T-helper 2 cell (primary cell): ENCODE data around the gene MALAT1.
"Not testable (repeated sequence)": the region's sequence is repeated elsewhere in the genome, so short reads cannot be mapped to it uniquely, and the experiment has no call there.

Experiments used
- DNase-seq, 5 experiments: peaks; one replicate each; pipeline versions ENCODE4 v3.0.0 to v3.0.0-alpha.2; 2012 to 2022
- total RNA-seq, 2 donors: gene quantifications; one replicate each; lab custom pipeline; 2026; lab: John Stamatoyannopoulos, UW

The MALAT1 gene
- total RNA-seq: 13,866 to 17,434 reads per million in 2 donors

DNA sequence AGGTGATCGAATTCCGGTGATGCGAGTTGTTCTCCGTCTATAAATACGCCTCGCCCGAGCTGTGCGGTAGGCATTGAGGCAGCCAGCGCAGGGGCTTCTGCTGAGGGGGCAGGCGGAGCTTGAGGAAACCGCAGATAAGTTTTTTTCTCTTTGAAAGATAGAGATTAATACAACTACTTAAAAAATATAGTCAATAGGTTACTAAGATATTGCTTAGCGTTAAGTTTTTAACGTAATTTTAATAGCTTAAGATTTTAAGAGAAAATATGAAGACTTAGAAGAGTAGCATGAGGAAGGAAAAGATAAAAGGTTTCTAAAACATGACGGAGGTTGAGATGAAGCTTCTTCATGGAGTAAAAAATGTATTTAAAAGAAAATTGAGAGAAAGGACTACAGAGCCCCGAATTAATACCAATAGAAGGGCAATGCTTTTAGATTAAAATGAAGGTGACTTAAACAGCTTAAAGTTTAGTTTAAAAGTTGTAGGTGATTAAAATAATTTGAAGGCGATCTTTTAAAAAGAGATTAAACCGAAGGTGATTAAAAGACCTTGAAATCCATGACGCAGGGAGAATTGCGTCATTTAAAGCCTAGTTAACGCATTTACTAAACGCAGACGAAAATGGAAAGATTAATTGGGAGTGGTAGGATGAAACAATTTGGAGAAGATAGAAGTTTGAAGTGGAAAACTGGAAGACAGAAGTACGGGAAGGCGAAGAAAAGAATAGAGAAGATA, at the start of gene MALAT1:
Gene MALAT1, plus strand, starts transcription at position 69 of the 736 bp plus-strand sequence.
- peak; percentile 86 to 97 (median 89) for DNase-seq

DNA sequence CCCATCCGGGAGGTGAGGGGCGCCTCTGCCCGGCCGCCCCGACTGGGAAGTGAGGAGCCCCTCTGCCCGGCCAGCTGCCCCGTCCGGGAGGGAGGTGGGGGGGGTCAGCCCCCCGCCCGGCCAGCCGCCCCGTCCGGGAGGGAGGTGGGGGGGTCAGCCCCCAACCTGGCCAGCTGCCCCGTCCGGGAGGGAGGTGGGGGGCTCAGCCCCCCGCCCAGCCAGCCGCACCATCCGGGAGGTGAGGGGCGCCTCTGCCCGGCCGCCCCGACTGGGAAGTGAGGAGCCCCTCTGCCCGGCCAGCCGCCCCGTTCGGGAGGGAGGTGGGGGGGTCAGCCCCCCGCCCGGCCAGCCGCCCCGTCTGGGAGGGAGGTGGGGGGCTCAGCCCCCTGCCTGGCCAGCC, 47.5 kb upstream of the MALAT1 start:
- not testable (repeated sequence) for DNase-seq

DNA sequence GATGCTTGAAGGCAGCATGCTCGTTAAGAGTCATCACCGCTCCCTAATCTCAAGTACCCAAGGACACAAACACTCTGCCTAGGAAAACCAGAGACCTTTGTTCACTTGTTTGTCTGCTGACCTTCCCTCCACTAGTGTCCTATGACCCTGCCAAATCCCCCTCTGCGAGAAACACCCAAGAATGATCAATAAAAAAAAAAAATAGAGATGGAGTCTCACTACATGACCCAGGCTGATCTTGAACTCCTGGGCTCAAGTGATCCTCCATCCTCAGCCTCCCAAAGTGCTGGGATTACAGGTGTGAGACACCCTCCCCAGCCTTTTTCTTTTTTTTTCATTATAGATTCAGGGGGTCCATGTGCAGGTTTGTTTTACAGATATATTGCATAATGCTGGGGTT, 46.6 kb upstream of the MALAT1 start:
- DNase-seq: not testable (repeated sequence)

DNA sequence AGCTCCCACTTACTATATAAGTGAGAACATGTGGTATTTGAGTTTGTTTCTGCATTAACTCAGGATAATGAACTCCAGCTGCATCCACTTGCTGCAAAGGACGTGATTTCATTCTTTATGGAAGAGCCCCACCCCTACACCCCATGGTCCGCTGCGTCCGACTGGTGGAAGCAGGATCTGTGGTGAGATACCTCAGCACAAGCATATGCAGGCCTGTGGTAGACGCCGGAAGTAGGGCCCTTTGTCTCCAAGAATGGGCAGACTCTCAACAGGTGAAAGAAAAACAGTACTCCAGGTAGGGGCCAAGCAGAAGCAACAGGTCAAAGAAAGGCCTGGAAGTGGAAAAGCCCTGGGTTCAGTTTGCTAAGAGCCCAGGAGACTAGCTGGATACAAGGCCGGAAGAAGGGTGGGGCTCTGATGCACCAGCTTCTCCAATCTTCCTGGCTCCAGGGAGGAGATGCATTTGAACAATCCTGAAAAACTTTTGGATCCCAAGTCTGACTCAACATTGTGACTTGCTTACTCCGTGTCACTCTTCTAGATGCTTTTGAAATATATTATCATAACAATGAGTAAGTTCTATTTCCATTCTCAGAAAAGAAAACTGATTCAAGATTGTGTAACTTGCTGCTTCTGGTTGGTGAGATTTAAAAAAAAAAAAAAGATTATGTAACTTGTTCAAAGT, 45.9 kb upstream of the MALAT1 start:
- no peak for DNase-seq

DNA sequence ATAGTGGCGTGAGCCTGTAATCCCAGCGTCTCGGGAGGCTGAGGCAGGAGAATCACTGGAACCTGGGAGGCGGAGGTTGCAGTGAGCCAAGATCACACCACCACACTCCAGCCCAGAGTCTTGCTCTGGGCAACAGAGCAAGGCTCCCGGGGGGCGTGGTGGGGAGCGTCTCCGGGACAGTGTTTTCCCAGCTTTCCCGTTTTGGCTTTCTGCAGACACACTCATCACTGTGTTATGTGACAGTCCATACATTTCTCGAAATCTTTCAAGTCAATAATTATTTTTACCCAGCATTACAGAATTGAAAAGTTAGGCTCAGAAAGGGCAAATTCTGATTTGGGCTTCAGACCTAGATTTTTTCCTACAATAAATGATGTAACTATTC, 44.5 kb upstream of the MALAT1 start:
- DNase-seq: no peak

DNA sequence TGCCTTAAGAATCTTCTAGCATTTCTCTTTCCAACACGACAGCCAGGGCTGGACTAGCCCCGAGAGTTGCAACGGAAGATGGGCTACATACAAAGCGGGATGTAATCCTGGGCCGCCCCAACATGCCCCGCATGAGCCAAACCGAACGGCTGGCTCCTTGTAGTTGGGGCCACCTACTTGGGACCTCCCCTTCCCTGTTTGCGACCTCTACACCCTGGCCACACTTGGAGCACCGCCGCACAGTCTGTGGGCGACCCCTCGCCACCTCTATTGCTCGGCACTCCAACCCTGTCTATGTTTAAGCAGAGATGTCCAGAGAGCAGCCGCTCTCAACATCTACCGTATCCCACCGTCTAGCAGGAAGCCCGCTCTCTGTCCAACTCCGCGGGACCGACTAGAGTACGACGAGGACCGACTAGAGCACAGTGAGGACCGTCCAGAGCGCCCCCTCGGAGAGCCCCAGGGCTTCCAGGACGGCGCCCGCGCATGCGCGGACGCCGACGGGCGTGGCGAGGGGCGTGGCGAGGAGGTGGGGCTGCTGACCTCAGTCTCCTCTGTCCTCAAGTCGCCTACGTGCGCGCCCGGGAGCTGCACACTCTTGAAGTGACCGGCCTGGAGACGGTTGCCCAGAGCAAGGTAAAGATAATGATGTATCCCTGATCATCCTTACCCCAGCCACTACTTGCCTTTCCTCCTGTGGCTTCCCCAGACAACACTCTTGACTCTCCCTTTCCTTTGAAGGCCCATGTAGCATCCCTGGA, 44.0 kb upstream of the MALAT1 start:
- DNase-seq: peak; percentile 63 to 77 (median 76)

DNA sequence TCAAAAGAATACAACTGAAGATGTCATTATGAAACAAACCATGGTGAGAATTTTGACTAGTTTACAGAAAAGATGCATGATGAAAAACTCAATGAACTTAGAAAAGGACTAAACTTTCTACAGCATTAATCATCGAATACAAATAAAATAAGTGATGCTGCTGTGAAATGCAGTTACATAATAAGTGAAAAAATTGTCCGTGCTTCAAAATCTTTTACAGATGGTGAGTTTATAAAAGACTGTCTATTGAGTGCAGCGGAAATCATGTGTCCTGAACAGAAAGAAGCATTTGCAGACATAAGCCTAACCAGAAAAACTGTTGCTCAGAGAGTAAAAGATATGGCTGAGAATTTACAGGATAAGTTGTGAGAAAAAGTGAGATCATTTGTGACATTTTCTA, 42.4 kb upstream of the MALAT1 start:
- DNase-seq: no peak

DNA sequence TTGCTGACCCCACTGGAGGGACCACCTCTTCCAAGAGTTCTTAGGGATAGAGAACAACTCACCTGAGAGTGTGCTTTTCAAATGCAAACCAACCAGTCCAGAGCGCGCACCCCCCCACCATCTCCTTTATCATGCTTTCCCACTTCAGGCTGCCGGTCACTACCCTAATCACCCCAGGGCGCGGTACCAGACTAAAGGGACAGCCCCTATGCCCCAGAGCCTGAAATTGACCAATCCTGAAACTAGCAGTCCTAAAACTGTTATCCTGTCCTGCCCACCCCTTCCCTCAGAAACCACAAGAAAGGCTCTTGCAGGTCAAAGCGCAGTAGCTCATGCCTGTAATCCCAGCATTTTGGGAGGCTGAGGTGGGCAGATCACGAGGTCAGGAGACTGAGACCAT, 39.3 kb upstream of the MALAT1 start:
- DNase-seq: no peak

DNA sequence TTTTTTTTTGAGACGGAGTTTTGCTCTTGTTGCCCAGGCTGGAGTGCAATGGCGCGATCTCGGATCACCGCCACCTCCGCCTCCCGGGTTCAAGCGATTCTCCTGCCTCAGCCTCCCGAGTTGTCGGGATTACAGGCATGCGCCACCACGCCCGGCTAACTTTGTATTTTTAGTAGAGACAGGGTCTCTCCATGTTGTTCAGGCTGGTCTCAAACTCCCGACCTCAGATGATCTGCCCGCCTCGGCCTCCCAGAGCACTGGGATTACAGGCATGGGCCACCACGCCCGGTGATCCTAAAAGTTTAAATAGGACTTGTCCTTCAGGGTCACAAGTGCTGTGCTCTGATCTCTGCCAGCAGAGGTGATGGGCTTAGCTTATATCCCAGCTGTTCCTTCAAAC, 33.4 kb upstream of the MALAT1 start:
- DNase-seq: not testable (repeated sequence)

DNA sequence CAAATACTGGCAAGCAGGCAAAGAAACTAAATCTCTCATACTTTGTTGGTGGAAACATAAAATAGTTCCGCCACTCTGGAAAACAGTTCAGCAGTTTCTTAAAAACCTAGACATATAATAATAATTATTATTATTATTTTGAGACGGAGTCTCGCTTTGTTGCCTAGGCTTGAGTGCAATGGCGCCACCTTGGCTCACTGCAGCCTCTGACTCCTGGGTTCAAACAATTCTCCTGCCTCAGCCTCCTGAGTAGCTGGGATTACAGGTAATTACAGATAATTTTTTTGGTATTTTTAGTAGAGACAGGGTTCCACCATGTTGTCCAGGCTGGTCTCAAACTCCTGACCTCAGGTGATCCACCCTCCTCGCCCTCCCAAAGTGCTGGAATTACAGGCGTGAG, 31.5 kb upstream of the MALAT1 start:
- DNase-seq: not testable (repeated sequence)

DNA sequence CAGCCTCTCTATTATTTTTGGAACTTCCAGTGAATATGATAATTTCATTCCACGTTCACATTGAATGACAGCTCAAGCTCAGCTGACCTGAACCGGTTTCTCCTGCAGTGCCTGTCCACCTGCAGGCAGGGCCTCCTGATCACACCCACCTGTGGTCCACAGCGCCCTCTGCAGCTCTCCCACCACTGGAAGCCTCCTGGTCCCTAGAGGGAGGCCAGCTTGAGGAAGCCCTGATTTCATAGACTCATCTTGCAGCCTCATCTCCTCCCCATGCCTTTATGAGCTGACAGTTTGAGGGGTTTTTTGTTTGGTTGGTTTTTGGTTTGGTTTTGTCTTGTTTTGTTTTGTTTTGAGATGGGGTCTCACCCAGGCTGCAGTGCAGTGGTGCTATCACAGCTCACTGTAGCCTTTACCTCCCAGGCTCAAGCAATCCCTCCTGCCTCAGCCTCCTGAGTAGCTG, 29.9 kb upstream of the MALAT1 start:
- DNase-seq: peak in 3 of 5 experiments; percentile 19 to 77 (median 37)

DNA sequence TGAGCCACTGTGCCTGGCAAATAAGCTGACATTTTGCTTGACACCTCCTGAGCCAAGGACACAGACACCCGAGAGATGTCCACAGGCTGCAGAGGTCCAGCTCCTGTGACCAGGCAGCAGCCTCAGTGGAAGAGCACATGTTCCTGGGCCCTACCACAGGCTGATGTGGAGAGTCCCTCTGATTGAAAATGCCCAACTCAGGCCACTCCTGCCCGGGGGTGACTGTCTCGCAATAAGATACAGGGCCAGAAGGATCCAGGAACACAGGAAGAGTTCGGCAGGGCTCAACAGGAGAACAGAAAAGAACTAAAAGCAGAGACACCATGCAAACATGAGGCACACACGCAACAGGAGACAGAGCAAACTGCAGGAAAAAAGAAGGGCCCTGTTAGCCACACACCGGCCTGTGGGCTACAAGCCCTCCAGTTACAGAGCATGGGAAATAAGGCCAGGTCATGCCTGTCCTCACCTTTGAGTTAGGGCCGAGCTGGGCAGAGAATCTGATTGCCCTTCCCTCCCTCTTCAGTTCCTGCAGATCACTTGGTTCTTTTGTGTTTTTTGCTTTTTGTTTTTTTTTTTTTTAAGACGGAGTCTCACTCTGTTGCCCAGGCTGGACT, 28.3 kb upstream of the MALAT1 start:
- DNase-seq: no peak

DNA sequence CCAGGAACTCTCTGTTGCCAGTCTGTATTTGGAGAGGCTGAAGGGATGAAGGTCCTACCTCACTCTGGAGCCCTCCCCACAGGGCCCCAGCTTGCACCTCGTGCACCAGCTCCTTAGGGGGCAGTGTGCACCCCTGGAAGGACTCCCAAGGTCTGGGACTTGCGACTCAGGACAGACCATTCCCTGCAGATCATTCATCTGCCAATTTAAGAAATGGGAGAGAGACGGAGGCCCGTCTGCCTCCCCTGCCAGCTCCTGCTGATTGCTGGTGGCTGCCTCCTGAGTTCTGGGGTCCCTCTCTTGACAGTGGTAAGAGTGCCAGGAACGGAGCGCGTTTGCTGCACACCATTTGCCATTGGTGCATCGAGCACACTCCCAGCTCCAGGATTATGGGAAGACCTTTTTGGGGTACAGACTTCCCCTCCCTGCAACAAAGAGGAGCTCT, 27.4 kb upstream of the MALAT1 start:
- no peak for DNase-seq

DNA sequence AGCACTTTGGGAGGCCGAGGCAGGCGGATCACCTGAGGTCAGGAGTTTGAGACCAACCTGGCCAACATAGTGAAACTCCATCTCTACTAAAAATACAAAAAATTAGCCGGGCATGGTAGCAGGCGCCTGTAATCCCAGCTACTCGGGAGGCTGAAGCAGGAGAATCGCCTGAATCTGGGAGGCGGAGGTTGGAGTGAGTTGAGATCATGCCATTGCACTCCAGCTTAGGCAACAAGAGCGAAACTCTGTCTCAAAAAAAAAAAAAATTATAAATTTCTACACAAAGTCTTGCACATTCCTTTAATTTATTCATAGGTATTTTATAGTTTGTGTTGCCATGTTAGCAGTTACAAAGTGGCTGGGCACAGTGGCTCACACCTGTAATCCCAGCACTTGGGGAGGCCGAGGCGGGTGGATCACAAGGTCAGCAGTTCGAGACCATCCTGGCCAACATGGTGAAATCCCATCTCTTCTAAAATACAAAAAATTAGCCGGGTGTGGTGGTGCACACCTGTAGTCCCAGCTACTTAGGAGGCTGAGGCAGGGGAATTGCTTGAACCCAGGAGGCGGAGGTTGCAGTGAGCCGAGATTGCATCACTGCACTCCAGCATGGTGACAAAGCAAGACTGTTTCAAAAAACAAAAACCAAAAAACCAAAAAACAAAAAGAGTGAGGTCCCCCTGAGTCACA, 26.1 kb upstream of the MALAT1 start:
- not testable (repeated sequence) for DNase-seq

DNA sequence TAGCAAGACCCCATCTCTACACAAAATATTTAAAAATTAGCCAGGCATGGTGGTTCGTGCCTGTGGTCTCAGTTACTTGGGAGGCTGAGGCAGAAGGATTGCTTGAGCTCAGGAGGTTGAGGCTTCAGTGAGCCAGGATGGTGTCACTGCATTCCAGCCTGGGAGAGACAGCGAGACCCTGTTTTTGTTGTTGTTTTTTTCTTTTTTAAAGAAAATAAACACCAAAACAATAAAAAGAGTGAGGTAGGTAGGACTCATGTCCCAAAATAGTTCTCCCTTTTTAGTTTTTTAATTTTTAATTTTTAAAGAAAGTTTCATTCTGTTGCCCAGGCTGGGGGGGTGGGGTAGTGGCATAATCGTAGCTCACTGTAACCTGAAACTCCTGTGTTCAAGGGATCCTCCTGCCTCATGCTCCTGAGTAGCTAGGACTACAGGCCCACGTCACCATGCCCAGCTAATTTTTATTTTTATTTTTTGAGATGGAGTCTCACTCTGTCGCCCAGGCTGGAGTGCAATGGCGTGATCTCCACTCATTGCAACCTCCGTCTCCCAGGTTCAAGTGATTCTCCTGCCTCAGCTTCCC, 25.5 kb upstream of the MALAT1 start:
- DNase-seq: no peak

DNA sequence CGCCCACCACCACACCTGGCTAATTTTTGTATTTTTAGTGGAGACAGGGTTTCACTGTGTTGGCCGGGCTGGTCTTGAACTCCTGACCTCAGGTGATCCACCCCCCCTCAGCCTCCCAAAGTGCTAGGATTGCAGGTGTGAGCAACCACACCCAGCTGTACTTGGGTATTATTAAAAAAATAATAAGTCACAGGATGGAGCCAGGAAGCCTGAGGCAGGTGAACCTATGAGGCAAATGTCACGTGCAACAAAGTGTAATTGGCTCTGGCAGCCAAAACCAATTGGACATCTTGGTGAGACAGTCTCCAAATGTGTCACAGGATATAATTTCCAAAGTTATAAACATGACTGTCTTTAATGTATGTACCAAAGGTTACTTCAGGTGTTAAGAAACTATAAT, 24.0 kb upstream of the MALAT1 start:
- no peak for DNase-seq

DNA sequence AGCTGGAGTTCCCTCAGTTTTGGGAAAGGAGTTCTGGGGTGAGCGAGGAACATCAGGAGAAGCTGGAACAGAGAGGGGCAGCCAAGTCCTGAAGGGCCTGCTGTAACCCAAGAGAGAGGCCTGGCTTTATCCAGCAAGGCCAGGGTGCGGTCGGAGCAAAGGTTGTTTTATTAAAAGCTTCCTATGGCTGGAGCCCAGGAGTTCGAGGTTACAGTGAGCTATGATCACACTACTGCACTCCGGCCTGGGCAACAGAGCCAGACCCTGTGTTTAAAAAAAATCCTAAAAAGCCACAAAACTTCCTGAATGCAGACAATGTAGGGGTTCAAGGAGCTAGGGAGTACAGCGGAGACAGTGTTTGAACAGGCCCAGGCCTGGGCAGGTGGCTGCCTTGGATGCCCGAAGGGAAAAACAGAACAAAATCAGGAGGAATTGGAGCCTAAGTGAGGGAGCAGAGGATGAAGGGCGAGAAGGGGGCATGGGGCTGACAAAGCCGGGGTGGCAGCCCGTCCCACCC, 22.2 kb upstream of the MALAT1 start:
- DNase-seq: no peak

DNA sequence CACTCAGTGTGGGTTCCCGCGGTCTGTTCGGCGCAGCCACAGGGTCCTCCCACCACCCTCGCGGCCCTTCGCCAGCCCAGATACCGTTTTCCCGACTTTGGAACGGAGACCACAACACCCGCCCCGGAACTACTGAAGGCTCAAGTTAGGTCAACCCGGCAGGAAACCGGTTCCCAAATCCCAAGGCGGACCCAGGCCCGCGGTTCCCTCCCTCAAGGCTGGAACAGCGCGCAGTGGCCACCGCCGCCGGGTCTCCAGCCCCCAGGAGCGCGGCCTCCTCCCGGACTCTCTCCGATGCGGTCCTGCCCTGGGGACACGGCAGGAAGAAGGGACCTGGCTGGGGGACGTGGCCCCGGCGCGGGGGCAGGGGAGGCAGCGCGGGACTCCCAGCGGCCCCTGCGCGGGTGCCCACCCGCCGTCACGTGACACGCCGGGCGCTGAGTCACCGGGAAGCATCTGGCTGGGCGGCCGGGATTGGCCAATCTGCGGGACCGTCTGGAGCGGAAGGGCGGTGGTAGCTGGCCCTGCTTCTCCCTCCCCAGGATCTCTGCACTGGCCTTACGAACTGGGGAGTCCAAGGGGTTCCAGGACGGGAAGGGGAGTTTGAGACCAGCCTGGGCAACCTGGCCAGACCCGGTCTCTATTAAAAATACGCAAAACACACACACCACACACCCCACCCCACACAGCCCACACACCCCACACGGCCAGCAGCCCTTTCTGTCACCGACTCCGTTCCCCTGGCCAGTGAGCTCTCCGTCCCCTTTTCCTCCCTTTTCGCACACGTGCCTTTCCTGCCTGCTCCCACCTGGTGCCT, 21.5 kb upstream of the MALAT1 start:
- peak; percentile 72 to 93 (median 83) for DNase-seq

DNA sequence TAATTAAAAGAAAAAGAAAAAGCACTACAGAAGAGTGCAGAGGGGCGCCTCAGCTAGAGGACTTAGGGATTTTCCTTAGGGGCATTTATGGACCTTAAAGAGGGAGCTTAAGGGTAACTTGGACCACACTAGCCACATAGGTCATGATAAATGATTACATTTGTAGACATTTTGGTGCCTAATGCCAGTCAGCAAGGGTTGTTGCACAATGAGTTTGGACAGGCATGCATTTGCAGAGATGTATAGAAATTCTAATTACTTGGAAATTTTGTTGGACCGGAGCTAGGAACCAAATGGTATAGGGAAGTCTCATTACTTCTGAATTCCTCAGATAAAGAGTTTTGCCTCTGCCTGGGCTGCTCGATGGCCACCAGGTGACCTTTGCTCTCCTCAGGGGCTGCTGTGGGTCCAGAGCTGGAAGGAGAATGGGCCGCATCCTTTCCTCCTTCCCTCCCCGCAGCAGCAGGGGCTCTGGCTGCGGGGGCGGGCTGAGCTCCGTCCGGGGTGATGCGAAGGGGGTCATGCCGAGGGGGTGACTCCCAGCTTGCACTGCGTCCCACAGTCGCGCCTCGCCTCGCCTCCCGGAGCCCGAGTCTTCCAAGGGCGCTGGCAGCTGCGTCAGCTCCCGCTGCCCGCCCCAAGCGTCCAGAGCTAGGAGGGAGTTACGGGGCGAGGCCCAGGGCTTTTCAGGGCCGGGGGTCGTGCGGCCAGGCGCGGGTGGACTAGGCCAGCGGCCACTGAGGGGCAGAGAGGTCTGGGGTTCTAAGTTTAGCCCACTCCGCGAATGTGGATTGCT, 20.3 kb upstream of the MALAT1 start:
- no peak for DNase-seq
